Measurements from ENCODE around the gene HDAC9.

The HDAC9 gene

DNA sequence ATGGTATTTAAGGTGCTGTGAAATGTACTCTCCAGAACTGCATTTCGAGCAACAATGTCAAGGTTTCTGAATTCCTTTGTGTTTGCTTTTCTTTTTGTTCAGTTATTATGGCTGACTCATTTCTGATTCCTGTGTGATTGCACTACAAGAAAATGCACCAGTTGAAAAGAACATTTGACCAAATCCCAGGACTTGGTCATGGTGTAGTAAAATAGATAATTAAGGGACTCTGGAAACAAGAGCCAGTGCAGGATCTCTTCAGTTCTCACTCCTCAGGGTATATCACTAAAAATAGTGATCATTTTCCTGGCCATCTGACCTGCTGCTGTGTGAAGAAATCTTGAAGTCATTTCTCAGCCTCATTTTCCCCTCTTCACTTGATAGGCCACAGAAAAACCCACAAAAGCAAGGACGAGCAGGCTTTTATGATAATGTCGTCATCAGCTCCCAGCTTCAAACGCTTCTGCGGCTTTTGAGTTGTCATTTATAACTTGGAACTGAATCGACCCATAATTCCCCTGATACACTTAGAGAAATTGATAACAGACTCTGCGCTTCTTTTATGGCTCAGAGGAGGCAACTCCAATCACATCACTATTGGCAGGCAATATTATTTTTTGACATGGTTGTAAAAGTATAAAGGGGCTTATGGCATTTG is 274.7 kb downstream of the HDAC9 start:
- peaks cover 9% of the 10 kb centered on the region for H3K4me1 ChIP-seq (ENCODE audit: control insufficient read depth, insufficient read depth, low read length)
- H3K27ac ChIP-seq (ENCODE audit: insufficient read depth, low read depth, low read length, poor library complexity, severe bottlenecking), result no peak overlapping the region
- WGBS, 2 experiments, result 87 to 88% methylated on average over 7 of the region's 7 CpGs
- H3K9me3 ChIP-seq (ENCODE audit: control insufficient read depth, low read length), result no peaks in the 10 kb centered on the region
- no peaks in the 10 kb centered on the region for H3K27me3 ChIP-seq (ENCODE audit: control insufficient read depth, insufficient read depth, low read length, poor library complexity, severe bottlenecking)
- no peak overlapping the region for H3K4me3 ChIP-seq (ENCODE audit: insufficient read depth, low read depth, low read length)
- no peaks in the 10 kb centered on the region for H3K36me3 ChIP-seq (ENCODE audit: control insufficient read depth, insufficient read depth, low read length)

DNA sequence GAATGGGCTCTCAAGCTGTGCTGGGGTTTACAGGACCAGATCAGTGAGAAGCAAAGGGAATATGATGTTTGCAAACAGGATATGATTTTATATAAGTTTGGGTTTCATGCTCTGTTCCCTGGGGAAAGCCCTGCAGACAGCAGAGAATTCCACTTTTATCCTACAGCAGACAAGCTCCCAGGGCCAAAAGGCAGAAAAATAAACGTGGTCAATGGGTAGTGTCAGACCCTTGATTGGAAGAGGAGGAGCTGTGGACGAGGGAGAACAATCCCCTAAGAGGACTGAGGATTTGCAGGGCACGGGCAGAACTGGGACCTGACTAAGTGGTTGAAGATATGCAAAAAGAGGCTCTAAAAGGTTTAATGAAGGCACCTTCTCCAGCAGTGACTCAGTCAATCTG is 275.3 kb downstream of the HDAC9 start:
- H3K9me3 ChIP-seq (ENCODE audit: control insufficient read depth, low read length), result no peaks in the 10 kb centered on the region
- H3K27me3 ChIP-seq (ENCODE audit: control insufficient read depth, insufficient read depth, low read length, poor library complexity, severe bottlenecking), result no peaks in the 10 kb centered on the region
- H3K27ac ChIP-seq (ENCODE audit: insufficient read depth, low read depth, low read length, poor library complexity, severe bottlenecking), result no peak overlapping the region
- H3K4me1 ChIP-seq (ENCODE audit: control insufficient read depth, insufficient read depth, low read length), result peaks cover 9% of the 10 kb centered on the region
- H3K4me3 ChIP-seq (ENCODE audit: insufficient read depth, low read depth, low read length), result no peak overlapping the region
- WGBS, 2 experiments, result 20 to 25% methylated on average over 3 of the region's 3 CpGs
- no peaks in the 10 kb centered on the region for H3K36me3 ChIP-seq (ENCODE audit: control insufficient read depth, insufficient read depth, low read length)

DNA sequence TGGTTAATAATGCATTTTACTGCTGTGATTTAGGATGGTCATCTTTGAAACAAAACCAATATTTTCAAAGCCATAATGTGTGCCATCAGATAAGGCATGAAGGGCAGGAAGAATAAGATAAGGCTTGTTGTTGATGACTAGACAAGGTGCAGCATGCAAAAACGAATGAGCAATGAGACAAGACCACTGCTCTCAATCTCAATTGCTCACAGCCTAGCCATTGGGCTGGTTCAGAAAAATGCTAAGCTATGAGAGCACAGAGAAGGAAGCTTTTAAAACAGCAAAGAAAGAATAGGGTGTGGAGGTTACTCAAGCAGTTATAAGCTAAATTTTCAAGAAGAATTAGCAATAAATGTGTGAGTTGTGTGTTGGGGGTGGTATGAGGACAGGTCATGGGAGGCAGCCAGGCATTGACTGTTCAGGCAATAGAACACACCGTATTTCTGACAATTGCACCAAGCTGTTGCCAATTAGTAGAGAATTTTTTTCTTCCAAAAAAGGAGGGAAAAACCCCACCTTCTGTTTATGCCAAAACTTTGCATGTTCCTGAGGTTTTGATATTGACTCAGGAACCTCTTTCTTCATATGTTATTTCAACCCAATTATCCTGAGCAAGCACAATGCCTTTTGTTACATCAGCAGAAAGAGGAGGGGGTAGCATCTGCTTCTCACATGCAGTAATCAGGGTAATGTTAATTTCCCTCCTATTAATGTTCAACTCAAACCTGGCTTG is 276.5 kb downstream of the HDAC9 start:
- WGBS, 2 experiments, result 78 to 84% methylated on average over 2 of the region's 2 CpGs
- H3K36me3 ChIP-seq (ENCODE audit: control insufficient read depth, insufficient read depth, low read length), result no peaks in the 10 kb centered on the region
- H3K4me1 ChIP-seq (ENCODE audit: control insufficient read depth, insufficient read depth, low read length), result peaks cover 9% of the 10 kb centered on the region
- H3K27ac ChIP-seq (ENCODE audit: insufficient read depth, low read depth, low read length, poor library complexity, severe bottlenecking), result no peak overlapping the region
- no peaks in the 10 kb centered on the region for H3K27me3 ChIP-seq (ENCODE audit: control insufficient read depth, insufficient read depth, low read length, poor library complexity, severe bottlenecking)
- H3K9me3 ChIP-seq (ENCODE audit: control insufficient read depth, low read length), result no peaks in the 10 kb centered on the region
- H3K4me3 ChIP-seq (ENCODE audit: insufficient read depth, low read depth, low read length), result no peak overlapping the region

DNA sequence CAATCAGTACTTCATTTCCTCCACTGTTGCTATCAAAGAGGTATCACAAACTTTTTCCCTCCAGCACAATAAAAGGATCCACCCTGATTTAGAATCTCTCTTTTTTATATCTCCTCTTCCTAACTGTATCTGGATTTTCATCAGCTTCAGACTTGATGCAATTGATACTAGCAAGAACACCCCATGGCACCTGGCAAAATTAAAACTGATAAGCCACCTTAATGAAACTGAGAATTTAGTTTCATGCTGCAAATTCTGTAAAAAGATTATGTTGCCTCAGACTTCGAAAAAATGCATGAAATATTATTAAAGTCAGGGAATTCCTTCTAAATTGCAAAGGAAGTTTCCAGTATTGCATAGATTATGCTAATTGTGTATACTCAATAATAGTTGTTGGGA is 277.0 kb downstream of the HDAC9 start:
- Histone ChIP-seq H3K4me1 (ENCODE audit: control insufficient read depth, insufficient read depth, low read length) (peaks cover 9% of the 10 kb centered on the region), H3K36me3 (ENCODE audit: control insufficient read depth, insufficient read depth, low read length) (no peaks in the 10 kb centered on the region), H3K4me3 (ENCODE audit: insufficient read depth, low read depth, low read length) (no peak overlapping the region), H3K27ac (ENCODE audit: insufficient read depth, low read depth, low read length, poor library complexity, severe bottlenecking) (no peak overlapping the region), H3K9me3 (ENCODE audit: control insufficient read depth, low read length) (no peaks in the 10 kb centered on the region), H3K27me3 (ENCODE audit: control insufficient read depth, insufficient read depth, low read length, poor library complexity, severe bottlenecking) (no peaks in the 10 kb centered on the region)
- 80 to 100% methylated on average over 1 of the region's 1 CpG for WGBS, 2 experiments

DNA sequence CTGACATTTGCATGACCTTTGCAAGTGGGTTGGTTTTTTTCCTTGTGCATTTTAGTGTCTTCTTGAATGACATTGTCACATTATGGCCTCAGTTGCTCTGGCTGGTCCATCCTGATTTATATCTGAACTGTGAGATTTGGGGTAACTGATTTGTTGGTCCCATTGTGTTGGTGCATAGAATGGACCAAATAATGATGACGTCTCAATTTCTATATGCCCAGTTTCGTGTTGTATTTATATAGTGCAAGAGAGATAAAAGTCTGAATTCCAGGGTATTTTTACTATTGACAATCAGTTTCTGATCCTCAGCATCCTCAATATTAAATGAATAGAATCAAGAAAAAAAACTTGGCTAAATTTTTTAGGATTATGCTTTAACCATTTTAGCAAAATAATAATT is 281.8 kb downstream of the HDAC9 start:
- 91 to 100% methylated on average over 1 to 2 of the region's 2 CpGs for WGBS, 2 experiments

DNA sequence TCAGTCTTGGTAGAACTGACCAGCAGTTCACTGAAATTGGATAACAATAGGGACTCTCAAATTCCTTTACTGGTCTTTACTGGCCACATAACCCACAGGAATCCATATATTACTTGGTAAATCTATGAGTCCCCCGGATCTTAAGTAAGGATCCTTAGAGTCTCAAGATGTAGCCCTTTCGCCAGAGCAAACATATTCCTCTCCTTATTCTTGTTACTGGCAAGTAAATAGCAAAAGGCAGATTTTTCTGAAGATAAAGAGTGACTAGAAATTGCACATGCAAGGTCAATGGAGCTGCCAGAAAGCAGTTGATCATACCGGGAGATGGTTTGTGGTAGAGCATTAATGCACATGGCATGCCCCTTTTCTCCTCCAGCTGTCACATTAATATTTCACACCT is 283.0 kb downstream of the HDAC9 start:
- WGBS, 2 experiments, result 61 to 64% methylated on average over 3 of the region's 3 CpGs
- H3K27ac ChIP-seq (ENCODE audit: insufficient read depth, low read depth, low read length, poor library complexity, severe bottlenecking), result no peak overlapping the region
- peaks cover 6% of the 10 kb centered on the region for H3K4me1 ChIP-seq (ENCODE audit: control insufficient read depth, insufficient read depth, low read length)
- no peaks in the 10 kb centered on the region for H3K27me3 ChIP-seq (ENCODE audit: control insufficient read depth, insufficient read depth, low read length, poor library complexity, severe bottlenecking)
- no peaks in the 10 kb centered on the region for H3K9me3 ChIP-seq (ENCODE audit: control insufficient read depth, low read length)
- H3K36me3 ChIP-seq (ENCODE audit: control insufficient read depth, insufficient read depth, low read length), result no peaks in the 10 kb centered on the region
- H3K4me3 ChIP-seq (ENCODE audit: insufficient read depth, low read depth, low read length), result no peak overlapping the region

More for the DNA sequence above, 281.8 kb downstream of the HDAC9 start:
- Histone ChIP-seq H3K4me1 (ENCODE audit: control insufficient read depth, insufficient read depth, low read length) (peaks cover 6% of the 10 kb centered on the region), H3K9me3 (ENCODE audit: control insufficient read depth, low read length) (no peaks in the 10 kb centered on the region), H3K36me3 (ENCODE audit: control insufficient read depth, insufficient read depth, low read length) (no peaks in the 10 kb centered on the region), H3K4me3 (ENCODE audit: insufficient read depth, low read depth, low read length) (no peak overlapping the region), H3K27me3 (ENCODE audit: control insufficient read depth, insufficient read depth, low read length, poor library complexity, severe bottlenecking) (no peaks in the 10 kb centered on the region), H3K27ac (ENCODE audit: insufficient read depth, low read depth, low read length, poor library complexity, severe bottlenecking) (no peak overlapping the region)

DNA sequence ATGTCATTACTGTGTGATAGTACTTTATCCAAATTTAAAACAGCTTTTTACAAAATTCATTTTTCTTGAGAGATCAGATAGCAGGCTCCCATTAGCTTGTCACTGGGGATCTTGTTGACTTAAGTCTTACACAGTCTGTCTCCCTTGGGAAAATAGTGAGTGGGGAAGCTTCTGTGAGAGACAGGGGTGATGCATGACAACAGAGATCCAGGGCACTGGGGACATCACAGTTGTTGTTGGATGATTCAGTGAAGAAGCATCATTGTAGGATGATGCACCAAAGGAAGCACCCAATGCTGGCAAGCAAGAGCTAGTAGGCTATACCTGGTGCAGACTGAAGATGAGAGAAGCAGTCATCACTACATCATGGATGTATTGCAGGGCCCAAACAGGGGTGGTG is 284.7 kb downstream of the HDAC9 start:
- no peaks in the 10 kb centered on the region for H3K9me3 ChIP-seq (ENCODE audit: control insufficient read depth, low read length)
- H3K4me3 ChIP-seq (ENCODE audit: insufficient read depth, low read depth, low read length), result no peak overlapping the region
- H3K36me3 ChIP-seq (ENCODE audit: control insufficient read depth, insufficient read depth, low read length), result no peaks in the 10 kb centered on the region
- H3K4me1 ChIP-seq (ENCODE audit: control insufficient read depth, insufficient read depth, low read length), result peaks cover 6% of the 10 kb centered on the region
- no peaks in the 10 kb centered on the region for H3K27me3 ChIP-seq (ENCODE audit: control insufficient read depth, insufficient read depth, low read length, poor library complexity, severe bottlenecking)
- no peak overlapping the region for H3K27ac ChIP-seq (ENCODE audit: insufficient read depth, low read depth, low read length, poor library complexity, severe bottlenecking)

DNA sequence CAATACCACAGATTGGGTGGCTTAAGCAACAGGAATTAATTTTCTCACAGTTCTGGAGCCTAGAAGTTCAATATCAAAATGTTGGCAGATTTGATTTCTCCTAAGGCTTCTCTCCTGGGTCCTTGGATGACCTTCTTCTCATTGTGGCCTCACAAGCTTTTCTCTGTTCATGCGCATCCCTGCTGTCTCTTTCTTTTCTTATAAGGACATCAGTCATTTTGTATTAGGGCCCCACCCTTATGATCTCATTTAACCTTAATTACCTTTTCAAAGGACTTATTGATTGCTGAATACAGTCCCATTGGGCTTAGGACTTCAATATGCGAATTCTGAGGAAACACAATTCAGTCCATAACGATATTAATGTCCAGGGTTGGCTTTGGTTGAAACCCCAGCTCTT is 285.4 kb downstream of the HDAC9 start:
- no peaks in the 10 kb centered on the region for H3K27me3 ChIP-seq (ENCODE audit: control insufficient read depth, insufficient read depth, low read length, poor library complexity, severe bottlenecking)
- WGBS, 2 experiments, result 90 to 93% methylated on average over 3 of the region's 3 CpGs
- peaks cover 6% of the 10 kb centered on the region for H3K4me1 ChIP-seq (ENCODE audit: control insufficient read depth, insufficient read depth, low read length)
- H3K4me3 ChIP-seq (ENCODE audit: insufficient read depth, low read depth, low read length), result no peak overlapping the region
- H3K9me3 ChIP-seq (ENCODE audit: control insufficient read depth, low read length), result no peaks in the 10 kb centered on the region
- no peaks in the 10 kb centered on the region for H3K36me3 ChIP-seq (ENCODE audit: control insufficient read depth, insufficient read depth, low read length)
- H3K27ac ChIP-seq (ENCODE audit: insufficient read depth, low read depth, low read length, poor library complexity, severe bottlenecking), result no peak overlapping the region

DNA sequence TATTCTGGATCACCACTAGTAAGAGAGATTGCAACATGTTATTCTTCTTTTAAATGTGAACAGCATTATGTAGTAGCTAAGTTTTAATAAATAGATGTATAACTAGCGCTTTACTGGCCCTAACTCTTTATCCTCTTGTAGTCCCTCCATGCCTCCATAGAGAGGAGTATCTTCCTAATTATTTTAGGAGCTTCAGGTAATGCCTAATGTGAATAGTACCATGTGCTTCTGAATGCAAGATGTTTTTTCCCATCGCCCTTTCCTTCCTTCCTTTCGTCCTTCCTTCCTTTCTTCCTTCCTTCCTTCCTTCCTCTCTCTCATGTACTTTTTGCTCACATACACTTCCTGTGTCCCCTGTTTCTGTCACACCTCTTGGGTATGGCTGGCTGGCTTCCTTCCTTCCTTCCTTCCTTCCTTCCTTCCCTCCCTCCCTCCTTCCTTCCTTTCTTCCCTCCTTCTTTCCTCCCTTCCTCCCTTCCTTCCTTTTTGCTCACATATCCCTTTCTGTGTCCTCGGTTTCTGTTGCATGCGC is 290.7 kb downstream of the HDAC9 start:
- Histone ChIP-seq H3K4me3 (ENCODE audit: insufficient read depth, low read depth, low read length) (no peak overlapping the region), H3K4me1 (ENCODE audit: control insufficient read depth, insufficient read depth, low read length) (no peaks in the 10 kb centered on the region), H3K27ac (ENCODE audit: insufficient read depth, low read depth, low read length, poor library complexity, severe bottlenecking) (no peak overlapping the region), H3K36me3 (ENCODE audit: control insufficient read depth, insufficient read depth, low read length) (no peaks in the 10 kb centered on the region), H3K9me3 (ENCODE audit: control insufficient read depth, low read length) (no peaks in the 10 kb centered on the region), H3K27me3 (ENCODE audit: control insufficient read depth, insufficient read depth, low read length, poor library complexity, severe bottlenecking) (no peaks in the 10 kb centered on the region)
- WGBS, 2 experiments, result 90 to 93% methylated on average over 4 to 5 of the region's 5 CpGs

DNA sequence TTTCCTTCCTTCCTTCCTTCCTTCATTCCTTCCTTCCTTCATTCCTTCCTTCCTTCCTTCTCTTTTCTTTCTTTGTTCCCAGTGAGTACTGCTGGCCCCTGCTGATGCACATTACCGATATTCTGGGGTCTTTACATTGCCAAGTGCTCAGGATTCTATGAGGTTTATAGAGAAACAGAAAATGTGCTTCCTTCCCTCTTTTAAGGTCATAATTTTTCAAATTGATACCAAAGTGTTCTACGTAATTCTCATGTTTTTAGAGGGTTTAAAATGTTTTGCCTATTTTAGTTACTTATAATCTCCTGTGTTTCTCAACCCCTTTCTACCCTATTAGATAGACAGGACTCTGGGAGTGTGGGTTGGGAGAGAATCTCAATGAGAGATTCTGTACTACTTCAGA is 291.2 kb downstream of the HDAC9 start:
- Histone ChIP-seq H3K27me3 (ENCODE audit: control insufficient read depth, insufficient read depth, low read length, poor library complexity, severe bottlenecking) (no peaks in the 10 kb centered on the region), H3K27ac (ENCODE audit: insufficient read depth, low read depth, low read length, poor library complexity, severe bottlenecking) (no peak overlapping the region), H3K4me1 (ENCODE audit: control insufficient read depth, insufficient read depth, low read length) (no peaks in the 10 kb centered on the region), H3K4me3 (ENCODE audit: insufficient read depth, low read depth, low read length) (no peak overlapping the region), H3K36me3 (ENCODE audit: control insufficient read depth, insufficient read depth, low read length) (no peaks in the 10 kb centered on the region), H3K9me3 (ENCODE audit: control insufficient read depth, low read length) (no peaks in the 10 kb centered on the region)
- WGBS, 2 experiments, result 100% methylated on average over 1 to 2 of the region's 2 CpGs

Data from ectodermal cell (in vitro differentiated cells).